Measurements from ENCODE around the gene UMOD.

DNA sequence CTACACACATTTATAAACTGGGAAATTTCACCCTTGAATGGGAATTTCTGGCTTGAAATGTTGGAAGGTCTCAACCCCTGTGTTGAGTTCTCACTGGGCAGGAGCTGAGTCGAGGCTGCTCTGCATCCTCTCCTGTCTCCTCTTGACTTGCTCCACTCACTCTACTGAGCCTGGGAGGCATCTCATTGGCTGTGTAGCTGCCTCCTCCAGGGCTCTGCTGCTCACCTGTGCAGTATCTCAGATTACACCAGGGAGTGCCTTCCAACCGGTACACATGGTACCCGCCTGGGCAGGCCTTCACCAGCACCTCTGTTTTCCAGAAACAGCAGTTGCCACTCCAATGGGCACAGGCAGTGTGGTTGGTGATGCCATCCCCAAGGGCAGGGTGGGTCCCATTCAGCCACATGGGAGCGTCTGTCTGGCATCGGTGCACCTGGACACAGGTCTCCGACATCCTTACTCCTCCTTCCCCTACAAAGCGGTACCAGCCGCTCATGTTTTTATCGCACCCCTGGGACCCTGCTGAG lies 28.9 kb downstream of the UMOD start:
- TF ChIP-seq, protein P1, sequence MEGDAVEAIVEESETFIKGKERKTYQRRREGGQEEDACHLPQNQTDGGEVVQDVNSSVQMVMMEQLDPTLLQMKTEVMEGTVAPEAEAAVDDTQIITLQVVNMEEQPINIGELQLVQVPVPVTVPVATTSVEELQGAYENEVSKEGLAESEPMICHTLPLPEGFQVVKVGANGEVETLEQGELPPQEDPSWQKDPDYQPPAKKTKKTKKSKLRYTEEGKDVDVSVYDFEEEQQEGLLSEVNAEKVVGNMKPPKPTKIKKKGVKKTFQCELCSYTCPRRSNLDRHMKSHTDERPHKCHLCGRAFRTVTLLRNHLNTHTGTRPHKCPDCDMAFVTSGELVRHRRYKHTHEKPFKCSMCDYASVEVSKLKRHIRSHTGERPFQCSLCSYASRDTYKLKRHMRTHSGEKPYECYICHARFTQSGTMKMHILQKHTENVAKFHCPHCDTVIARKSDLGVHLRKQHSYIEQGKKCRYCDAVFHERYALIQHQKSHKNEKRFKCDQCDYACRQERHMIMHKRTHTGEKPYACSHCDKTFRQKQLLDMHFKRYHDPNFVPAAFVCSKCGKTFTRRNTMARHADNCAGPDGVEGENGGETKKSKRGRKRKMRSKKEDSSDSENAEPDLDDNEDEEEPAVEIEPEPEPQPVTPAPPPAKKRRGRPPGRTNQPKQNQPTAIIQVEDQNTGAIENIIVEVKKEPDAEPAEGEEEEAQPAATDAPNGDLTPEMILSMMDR (IDR thresholded peaks at IDR 0.05; ENCODE audit: low read depth, low read length, poor library complexity, severe bottlenecking) = no peak
- no peak for TF ChIP-seq EZH2phosphoT487 (IDR thresholded peaks at IDR 0.05; ENCODE audit: borderline replicate concordance, low read length)

Measured in DOHH2 (cell line).